ENCODE data around the gene USP46.
A peak's percentile ranks its signal among the peaks of the same experiment; 100 is the strongest.

The USP46 gene

GRCh38 chr4:52568351-52568750 lies 90.8 kb downstream of the USP46 start:
- DNase-seq, result no peak

- DNase-seq, result no peak
Observed at GRCh38 chr4:52566136-52567031, 92.7 kb downstream of the USP46 start.

- no peak for DNase-seq
Observed at GRCh38 chr4:52560844-52561280, 98.2 kb downstream of the USP46 start.

GRCh38 chr4:52555356-52555716 lies 103.8 kb downstream of the USP46 start:
- DNase-seq, result no peak

- DNase-seq, result no peak
Observed at GRCh38 chr4:52554612-52555355, 104.3 kb downstream of the USP46 start.

- no peak for DNase-seq
Observed at GRCh38 chr4:52552778-52553177, 106.3 kb downstream of the USP46 start.

- DNase-seq, result no peak
Observed at GRCh38 chr4:52551487-52551886, 107.6 kb downstream of the USP46 start.

- no peak for DNase-seq
Observed at GRCh38 chr4:52550186-52550585, 108.9 kb downstream of the USP46 start.

- no peak for DNase-seq
Observed at GRCh38 chr4:52548818-52549570, 110.1 kb downstream of the USP46 start.

- DNase-seq, result no peak
Observed at GRCh38 chr4:52546449-52546848, 112.7 kb downstream of the USP46 start.

GRCh38 chr4:52545099-52546069 lies 113.7 kb downstream of the USP46 start:
- peak; percentile 66 for DNase-seq

All from CD4-positive, alpha-beta T cell treated with Interleukin-17A for 4 hours (primary cell).